ENCODE results near the gene TOMM7.
"Not testable (repeated sequence)": the region's sequence is repeated elsewhere in the genome, so short reads cannot be mapped to it uniquely, and the experiment has no call there.

Gene TOMM7

DNA sequence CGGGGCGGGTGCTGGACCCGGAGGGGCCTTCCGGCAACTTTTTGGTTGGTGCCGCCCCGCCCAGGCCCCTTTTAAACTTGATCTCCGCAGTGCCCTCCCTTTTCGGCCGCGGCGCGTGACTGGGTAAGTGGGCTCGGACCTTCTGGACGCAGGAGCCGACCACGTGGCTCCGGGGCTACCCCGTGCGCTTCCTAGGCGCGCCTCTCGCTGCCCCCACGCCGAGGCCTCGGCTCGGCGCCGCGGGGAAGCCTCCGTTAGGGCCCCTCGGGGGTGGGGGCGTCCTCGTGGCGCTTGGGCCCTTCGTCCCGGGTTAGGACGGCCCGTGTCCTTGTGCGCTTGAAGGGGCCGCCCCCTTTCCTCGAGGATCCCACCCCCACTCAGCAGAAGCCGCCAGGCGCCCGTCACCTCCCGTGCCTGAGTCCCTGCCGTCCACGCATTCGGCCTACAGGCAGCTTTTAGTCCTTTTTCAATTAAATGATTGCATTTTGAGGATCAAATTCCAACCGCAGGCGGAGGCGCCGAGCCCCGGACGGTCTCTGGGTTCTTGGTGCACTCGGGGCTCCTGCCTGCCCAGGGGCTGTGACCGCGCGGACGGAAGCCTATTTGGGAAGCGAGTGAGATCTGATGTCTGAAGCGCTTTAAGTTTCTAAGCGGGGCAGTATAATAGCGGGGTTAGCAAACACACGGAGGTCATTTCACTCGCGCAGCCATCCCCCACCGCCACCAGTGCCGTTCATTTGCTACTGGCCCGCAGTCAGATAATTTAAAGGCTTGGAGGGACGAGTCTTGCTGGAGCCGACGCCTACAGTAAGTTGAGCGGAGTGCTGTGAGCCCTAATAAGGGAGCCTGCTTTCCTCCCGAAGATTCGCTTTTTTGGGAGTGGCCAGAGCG lies 31.8 kb upstream of the TOMM7 start:
- in situ Hi-C loops (cut with HindIII; ENCODE audit: low sequenced_read_pairs), result loop anchor here (5.0 kb wide), 1 partner anchor 122 kb away; no protein-coding TSS in a partner anchor

DNA sequence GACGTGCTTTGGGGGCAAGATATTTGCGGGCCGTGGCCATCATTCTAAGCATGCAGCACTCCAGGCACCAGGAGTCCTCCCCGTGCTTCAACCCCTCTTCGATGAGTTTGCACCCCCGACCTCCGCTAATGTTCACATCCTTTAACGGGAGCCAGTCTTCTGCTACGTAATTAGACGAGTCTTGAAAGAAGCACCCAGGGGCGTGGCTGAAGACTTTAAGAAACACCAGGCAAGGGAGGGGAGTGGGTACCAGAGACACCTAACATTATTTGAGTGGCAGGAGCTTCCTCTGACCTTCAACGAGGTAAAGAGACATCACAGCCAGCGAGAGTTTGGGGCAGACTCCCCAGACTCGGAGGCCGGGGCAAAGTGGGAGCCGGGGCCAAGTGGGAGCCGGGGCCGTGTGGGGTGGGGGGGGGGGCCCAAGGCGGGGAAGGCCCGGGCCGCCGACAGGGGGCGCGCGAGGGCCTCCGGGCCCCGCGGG lies 31.1 kb upstream of the TOMM7 start:
- in situ Hi-C loops (cut with HindIII; ENCODE audit: low sequenced_read_pairs), result no loop called here

GRCh38 chr7:22853138-22853537 lies 30.5 kb upstream of the TOMM7 start:
- in situ Hi-C loops (cut with HindIII; ENCODE audit: low sequenced_read_pairs), result no loop called here

DNA sequence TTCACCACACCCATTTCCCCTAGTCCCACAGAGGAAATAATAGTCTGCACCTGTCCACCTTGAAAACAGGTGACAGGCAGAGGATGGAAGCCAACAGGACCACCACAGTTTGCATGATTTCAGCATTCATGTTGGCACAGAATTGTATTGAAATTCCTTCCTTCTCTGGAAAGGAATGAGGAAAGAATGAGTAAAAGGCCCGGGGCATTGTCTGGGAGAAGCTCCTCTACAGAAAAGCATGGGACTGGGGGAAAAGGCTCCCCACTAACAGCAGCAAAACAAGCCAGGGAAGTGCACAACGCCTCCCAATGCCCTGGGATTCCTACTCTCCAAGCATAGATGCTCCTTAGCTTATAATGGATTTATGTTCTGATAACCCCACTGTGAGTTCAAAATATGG lies 28.5 kb upstream of the TOMM7 start:
- in situ Hi-C loops (cut with HindIII; ENCODE audit: low sequenced_read_pairs), result no loop called here

DNA sequence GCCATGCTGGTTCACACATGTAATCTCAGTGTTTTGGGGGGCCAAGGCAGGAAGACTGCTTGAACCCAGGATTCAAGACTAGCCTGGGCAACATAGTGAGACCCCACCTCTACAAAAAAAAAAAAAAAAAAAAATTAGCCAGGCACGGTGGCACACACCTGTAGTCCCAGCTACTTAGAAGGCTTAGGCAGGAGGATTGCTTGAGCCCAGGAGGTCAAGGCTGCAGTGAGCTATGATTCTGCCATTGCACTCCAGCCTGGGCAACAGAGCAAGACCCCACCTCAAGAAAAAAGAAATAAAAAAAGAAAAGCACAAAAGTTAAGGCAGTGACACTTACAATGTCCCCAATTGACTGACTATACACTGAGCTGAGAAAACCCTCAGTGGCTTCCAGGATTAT lies 27.7 kb upstream of the TOMM7 start:
- in situ Hi-C loops (cut with HindIII; ENCODE audit: low sequenced_read_pairs), result not testable (repeated sequence)

DNA sequence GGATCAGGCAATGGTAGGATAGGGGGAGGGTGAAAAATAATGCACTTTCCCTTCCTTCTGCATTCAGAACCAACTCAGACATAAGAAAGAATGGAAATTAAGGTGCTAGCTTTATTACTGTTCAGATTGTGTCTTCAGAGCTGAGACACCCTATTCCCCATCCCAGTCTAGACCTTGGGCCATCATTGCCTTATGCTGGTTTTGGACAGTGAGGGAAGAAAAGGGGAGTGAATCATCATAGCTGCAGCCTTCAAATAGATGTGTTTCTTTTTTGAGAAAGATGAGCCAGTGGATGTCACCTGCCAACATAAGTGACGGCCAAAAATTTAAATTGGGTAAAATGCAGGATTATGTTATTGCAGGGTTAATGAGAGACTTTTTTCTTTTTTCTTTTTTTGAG lies 27.0 kb upstream of the TOMM7 start:
- in situ Hi-C loops (cut with HindIII; ENCODE audit: low sequenced_read_pairs), result no loop called here

GRCh38 chr7:22849172-22849571 lies 26.5 kb upstream of the TOMM7 start:
- in situ Hi-C loops (cut with HindIII; ENCODE audit: low sequenced_read_pairs), result no loop called here

DNA sequence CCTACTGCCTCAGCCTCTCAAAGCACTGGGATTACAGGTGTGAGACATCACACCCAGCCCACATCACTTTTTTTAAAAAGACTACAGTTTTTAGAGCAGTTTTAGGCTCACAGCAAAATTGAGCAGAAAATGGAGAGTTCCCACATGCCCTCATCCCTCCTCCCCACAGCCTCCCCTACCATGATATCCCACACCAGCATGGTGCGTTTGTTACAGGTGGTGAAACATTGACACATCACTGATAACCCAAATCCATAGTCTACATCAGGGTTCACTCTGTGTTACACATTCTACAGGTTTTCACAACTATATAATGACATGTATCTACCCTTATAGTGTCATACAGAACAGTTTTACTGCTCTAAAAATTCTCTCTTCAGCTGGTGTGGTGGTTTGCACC lies 24.3 kb upstream of the TOMM7 start:
- in situ Hi-C loops (cut with HindIII; ENCODE audit: low sequenced_read_pairs), result no loop called here

- in situ Hi-C loops (cut with HindIII; ENCODE audit: low sequenced_read_pairs), result no loop called here
Measured at GRCh38 chr7:22845221-22845834, 22.7 kb upstream of the TOMM7 start.

DNA sequence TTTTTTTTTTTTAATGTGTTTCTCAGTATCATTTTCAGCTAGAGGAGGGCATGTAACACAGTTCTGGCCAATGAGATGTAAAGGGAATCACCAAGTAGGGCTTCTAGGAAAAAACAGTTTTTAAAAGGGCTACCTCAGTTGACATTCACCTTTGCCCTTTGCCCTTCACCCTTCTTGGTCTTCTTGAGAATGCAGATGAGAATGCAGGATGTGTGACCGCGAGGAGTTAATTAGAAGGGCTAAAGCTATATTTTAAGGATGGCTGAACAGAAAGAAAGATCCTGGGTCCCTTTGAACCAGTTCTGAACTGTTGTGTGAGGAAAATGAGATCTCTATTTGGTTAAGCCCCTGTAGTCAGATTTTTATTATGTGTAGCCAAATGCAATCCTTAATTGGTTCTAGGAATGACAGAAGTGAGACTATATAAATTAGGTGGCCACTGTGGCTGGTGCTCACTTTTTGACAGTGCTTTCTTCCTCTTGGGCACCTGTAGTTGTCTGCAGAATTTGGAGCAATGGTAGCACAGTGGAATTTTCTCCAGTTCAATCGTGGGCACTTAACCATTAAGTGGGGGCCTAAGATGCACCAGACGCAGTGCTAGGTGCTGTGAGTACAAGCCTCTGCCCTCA lies 21.1 kb upstream of the TOMM7 start:
- in situ Hi-C loops (cut with HindIII; ENCODE audit: low sequenced_read_pairs), result no loop called here

DNA sequence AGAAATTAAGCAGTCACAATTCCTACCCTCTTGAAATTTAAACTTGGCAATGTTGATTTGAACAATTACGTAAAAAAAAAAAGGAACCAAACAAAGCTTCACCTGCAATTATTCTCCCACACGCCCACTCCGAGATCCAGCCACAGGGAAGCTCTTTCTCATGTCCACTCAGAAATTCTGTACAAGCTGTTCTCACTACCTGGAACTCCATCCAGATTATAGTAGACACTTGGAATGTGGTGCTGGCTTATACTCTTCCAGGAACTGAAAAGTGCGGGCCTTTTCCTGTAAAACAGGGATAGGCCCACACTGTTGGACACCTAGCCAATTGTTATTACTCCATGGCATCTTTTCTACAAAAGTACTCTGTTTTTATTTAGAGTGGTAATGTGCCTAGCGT lies 20.3 kb upstream of the TOMM7 start:
- in situ Hi-C loops (cut with HindIII; ENCODE audit: low sequenced_read_pairs), result no loop called here

GRCh38 chr7:22842383-22842941 lies 19.8 kb upstream of the TOMM7 start:
- in situ Hi-C loops (cut with HindIII; ENCODE audit: low sequenced_read_pairs), result no loop called here

GRCh38 chr7:22841954-22842353 lies 19.3 kb upstream of the TOMM7 start:
- in situ Hi-C loops (cut with HindIII; ENCODE audit: low sequenced_read_pairs), result no loop called here

GRCh38 chr7:22837308-22837707 lies 14.7 kb upstream of the TOMM7 start:
- in situ Hi-C loops (cut with HindIII; ENCODE audit: low sequenced_read_pairs), result no loop called here

GRCh38 chr7:22836506-22836905 lies 13.9 kb upstream of the TOMM7 start:
- in situ Hi-C loops (cut with HindIII; ENCODE audit: low sequenced_read_pairs), result not testable (repeated sequence)

- in situ Hi-C loops (cut with HindIII; ENCODE audit: low sequenced_read_pairs), result no loop called here
Measured at GRCh38 chr7:22833957-22834356, 11.3 kb upstream of the TOMM7 start.

GRCh38 chr7:22833113-22833855 lies 10.6 kb upstream of the TOMM7 start:
- in situ Hi-C loops (cut with HindIII; ENCODE audit: low sequenced_read_pairs), result no loop called here

- in situ Hi-C loops (cut with HindIII; ENCODE audit: low sequenced_read_pairs), result no loop called here
Measured at GRCh38 chr7:22832401-22832800, 9.8 kb upstream of the TOMM7 start.

- in situ Hi-C loops (cut with HindIII; ENCODE audit: low sequenced_read_pairs), result no loop called here
Measured at GRCh38 chr7:22831602-22832305, 9.1 kb upstream of the TOMM7 start.

DNA sequence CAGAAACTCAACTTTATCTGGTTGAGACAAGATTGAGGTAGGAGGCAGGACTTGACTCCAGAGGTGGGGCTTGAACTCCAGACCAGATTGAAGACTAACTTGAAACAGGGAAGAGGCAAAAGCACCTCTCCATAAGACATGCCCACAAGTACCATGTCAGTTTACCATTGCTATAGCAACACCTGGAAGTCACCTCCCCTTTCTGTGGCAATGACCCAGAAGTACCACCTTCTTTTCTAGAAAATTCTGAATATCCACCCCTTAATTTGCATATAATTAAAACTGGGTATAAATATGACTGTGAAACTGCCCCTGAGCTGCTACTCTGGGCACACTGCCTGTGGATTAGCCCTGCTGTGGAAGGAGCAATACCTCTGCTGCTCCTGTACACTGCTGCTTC lies 4.9 kb upstream of the TOMM7 start:
- in situ Hi-C loops (cut with HindIII; ENCODE audit: low sequenced_read_pairs), result no loop called here
